Fibroblast of mammary gland (primary cell): ENCODE results near the gene CARD6.
"Not testable (repeated sequence)": the region's sequence is repeated elsewhere in the genome, so short reads cannot be mapped to it uniquely, and the experiment has no call there.

Source experiments
- DNase-seq: peaks from one replicate; pipeline ENCODE4 v3.0.0-alpha.2; 2010; ENCODE audit warnings: low read depth
- H3K4me3 ChIP-seq: 2 replicates; pipeline ENCODE4 v1.5.1; 2011; ENCODE audit warnings: low read depth, mild to moderate bottlenecking, low read length, moderate library complexity; ENCODE audit not compliant: control insufficient read depth
- CTCF ChIP-seq: conservative IDR thresholded peaks from 2 replicates; pipeline ENCODE4 v1.5.1; 2011; ENCODE audit warnings: low read depth, low read length, inconsistent platforms; ENCODE audit not compliant: control insufficient read depth, insufficient read depth

CARD6 gene

GRCh38 chr5:40838086-40838485 is 3.1 kb upstream of the CARD6 start:
- no peak for TF ChIP-seq CTCF
- DNase-seq, result no peak
- H3K4me3 ChIP-seq, result no peak overlapping the region

DNA sequence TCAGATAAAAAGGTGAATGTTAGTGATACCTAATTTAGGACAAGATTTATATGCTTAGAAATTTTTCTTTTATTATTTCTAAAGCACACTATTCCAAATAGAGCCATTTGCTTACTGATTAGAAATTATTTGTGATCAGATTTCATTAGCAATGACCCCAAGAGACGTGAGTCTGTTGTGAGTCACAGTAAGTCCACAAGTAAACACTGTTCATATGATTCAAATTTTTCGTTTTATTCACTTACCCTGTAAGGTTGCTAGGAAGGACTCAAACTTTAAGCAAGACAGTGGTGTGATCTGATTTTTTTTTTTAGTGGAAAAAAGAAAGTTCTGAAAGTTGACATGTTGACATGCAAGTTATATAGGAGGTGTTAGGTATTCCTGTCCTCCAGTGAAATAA is 1.2 kb downstream of the CARD6 start:
- H3K4me3 ChIP-seq, result peak overlapping the region; percentile 66
- TF ChIP-seq CTCF, result no peak
- DNase-seq, result peak; percentile 87

- no peak for DNase-seq
- no peak for TF ChIP-seq CTCF
- no peak overlapping the region for H3K4me3 ChIP-seq
Observed at GRCh38 chr5:40844565-40844964, 3.4 kb downstream of the CARD6 start.

DNA sequence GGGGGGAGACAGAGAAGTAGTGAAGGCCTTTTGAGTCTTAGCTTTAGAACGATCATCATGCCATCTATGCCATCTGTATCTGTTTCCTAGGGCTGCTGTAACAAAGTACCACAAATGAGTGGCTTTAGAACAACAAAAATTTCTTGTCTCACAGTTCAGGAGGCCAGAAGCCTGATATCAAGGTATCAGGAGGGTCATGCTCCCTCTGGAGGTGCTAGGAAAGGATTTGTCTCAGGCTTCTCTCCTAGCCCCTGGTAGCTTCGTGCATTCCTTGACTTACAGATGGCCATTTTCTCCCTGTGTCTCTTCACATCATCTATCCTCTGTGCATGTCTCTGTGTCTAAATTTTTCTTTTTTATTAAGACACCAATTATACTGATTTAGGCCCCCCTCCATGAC is 5.2 kb downstream of the CARD6 start:
- no peak overlapping the region for H3K4me3 ChIP-seq
- DNase-seq, result no peak
- no peak for TF ChIP-seq CTCF

DNA sequence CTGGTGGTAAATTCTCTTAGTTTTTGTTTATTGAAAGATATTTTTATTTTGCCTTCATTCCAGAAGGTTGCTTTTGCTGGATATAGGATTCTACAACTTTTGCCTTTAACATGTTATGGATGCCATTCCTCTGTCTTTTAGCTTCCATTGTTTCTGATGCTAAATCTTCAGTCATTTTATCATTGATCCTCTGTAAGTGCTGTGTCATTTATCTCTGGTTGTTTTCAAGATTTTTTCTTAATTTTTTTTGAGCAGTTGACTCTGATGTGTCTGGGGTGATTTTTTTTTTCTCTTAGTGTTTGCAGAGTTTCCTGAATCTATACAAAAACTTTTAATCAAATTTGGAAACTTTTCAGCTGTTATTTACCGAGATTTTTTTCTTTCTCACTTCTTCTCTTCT is 6.4 kb downstream of the CARD6 start:
- TF ChIP-seq CTCF, result no peak
- no peak for DNase-seq
- no peak overlapping the region for H3K4me3 ChIP-seq

GRCh38 chr5:40853632-40854192 is 12.5 kb downstream of the CARD6 start:
- no peak overlapping the region for H3K4me3 ChIP-seq
- TF ChIP-seq CTCF, result no peak
- no peak for DNase-seq

DNA sequence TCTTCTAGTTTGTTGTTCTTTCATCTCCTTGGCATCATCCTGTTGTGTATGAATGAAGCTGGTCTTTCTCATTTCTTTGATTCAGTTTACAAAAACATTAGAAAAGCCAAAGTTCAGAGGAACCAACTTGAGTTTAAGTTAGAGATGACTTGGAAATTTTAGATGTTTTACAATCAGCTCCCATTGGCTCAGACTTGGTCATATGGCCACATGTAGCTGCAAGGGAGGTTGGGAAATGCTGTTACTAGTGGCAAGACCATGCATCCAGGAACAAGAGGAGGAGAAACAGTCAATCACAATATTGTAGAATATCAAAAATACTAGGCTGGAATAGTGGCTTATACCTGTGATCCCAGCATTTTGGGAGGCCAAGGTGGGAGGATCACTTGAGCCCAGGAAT is 19.5 kb downstream of the CARD6 start:
- no peak for TF ChIP-seq CTCF
- no peak overlapping the region for H3K4me3 ChIP-seq
- no peak for DNase-seq

DNA sequence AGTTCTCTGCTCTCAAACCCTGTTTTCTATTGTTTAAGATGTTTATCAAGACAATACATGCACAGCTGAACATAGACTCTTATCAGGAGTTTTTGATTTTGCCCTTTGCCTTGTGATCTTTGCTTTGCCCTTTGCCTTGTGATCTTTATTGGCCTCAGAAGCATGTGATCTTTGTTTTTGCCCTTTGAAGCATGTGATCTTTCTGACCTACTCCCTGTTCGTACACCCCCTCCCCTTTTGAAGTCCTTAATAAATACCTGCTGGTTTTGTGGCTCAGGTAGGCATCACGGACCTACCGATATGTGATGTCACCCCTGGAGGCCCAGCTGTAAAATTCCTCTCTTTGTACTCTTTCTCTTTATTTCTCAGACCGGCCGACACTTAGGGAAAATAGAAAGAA is 23.8 kb downstream of the CARD6 start:
- not testable (repeated sequence) for H3K4me3 ChIP-seq, DNase-seq
